LNCAP (cell line): Measurements from ENCODE around the gene SLC6A12.

Experiments used
- CTCF ChIP-seq: fragments of 450-650 bp; IDR thresholded peaks from 2 replicates; pipeline ENCODE4 v1.5.1; 2017; ENCODE audit warnings: mild to moderate bottlenecking

The SLC6A12 gene

DNA sequence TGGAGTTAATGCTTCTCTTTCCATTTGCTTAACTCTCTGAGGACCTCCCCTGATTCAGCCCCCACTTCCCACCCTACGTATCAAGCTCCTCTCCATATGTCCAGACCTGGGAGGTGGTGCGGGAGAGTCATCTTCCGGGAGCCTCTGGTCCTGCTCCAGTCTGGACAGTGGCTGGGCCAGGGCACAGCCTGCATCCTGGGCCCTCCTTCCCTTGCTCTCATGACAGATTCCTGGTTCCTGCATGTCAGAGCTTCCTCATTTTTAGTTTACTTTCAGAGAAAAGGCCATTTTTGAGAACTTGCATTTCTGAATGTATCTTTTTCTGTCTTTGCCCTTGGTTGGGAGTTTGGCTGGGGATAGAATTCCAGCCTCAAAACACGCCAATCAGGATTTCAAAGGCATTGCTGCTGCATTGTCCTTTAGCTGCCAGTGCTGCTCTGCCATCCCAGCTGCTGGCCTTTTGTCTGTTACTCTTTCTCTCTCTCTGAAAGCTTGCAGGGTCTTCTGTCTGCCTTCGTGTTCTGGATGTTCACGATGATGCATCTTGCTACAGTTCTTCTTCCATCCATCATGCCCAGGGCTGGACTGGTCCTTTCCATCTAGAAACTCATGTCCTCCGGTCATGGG lies 54.7 kb downstream of the SLC6A12 start:
- no peak for TF ChIP-seq CTCF

GRCh38 chr12:157644-158043 lies 56.3 kb downstream of the SLC6A12 start:
- TF ChIP-seq CTCF = no peak

GRCh38 chr12:156945-157344 lies 57.0 kb downstream of the SLC6A12 start:
- no peak for TF ChIP-seq CTCF

DNA sequence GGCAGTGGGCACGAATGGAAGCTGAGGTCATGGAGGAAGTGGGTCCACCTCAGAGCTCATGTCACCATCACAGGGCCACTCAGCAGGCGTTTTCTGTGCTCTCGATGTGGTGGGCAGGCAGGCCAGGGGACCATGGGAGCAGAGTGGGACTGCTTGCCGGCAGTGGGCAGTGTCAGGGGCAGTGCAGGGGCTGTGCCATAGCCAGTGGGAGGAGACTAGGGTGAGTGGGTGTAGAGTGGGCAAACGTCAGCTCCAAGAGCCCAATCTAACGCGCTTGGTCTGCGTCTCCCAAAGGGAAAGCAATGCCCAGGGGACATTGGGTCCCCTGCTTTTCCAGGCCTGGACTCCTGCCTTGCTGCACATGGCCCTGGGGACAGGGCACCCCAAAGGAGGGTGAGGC lies 58.3 kb downstream of the SLC6A12 start:
- TF ChIP-seq CTCF = no peak

DNA sequence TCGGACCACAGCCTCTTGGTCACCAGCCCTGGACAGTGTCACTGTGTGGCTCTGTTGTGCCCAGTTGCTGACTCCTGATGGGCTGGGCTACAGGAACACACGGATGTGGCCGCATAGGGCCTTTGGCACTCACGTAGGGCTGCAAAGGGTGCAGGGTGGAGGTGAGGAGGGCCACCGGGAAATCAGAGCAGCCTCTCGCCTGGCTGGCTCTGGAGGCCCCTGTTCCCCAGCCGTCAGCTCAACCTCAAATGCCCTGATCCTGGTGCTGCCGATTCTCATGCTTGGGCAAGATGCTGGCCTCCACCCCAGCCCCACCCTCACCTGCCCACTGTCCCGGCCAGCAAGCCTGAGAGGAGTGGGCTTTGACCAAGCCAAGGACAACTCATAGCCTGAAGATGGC lies 59.0 kb downstream of the SLC6A12 start:
- TF ChIP-seq CTCF = no peak

DNA sequence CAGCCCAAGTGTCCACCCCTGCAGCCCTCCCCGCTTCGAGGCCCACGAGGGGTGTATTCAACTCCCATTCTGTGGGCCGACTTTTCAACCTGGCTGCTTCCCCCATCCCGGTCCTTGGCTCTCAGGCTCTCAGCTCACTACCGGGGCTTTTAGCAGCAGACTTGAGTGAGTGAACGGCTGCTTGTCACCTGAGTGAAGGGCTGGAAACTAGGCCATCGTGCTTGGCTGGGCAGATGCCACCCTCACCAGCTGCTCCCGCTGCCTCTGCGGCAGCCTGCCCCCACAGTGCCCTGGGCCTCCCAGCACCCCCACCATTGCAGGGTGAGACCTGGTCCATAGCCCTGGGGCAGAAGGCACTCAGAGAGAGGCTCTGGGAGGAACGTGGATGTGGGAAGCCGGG lies 59.9 kb downstream of the SLC6A12 start:
- no peak for TF ChIP-seq CTCF

DNA sequence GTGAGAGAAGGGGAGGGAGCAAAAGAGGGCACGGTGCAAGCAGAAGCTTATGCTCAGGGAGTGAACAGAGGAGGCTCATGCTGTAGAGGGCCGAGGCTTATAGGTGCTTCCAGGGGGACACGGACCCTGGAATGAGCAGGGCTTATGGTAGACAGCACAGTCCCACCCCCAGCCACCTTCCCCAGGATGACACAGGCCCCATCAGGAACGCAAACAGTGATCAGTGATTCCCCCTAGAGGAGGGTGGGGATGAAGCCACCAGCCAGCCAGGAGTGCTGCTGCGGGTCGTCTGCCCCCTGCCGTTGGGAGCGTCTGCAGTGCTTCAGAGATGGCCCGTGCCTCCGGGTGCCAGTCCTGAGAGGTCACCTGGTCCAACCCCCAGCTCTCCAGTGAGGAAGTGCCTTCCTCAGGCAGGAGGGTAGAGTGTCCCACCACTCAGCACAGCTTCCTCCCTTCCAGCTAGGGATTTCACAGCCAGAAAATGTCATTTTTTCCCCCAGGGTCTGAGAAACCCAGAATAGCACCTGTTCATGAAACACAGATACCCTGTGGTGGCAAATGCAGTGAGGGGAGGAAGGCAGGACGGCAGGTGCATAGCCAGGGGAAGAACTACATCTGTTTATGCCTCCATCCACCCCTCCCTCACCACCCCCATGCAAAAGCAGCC lies 60.7 kb downstream of the SLC6A12 start:
- peak; percentile 65 for TF ChIP-seq CTCF

- no peak for TF ChIP-seq CTCF
Measured at GRCh38 chr12:152440-152839, 61.5 kb downstream of the SLC6A12 start.
